ENCODE data around the gene TPP1.

- TF ChIP-seq POLR2AphosphoS5 (IDR thresholded peaks at IDR 0.05; ENCODE audit: low read depth, low read length) = no peak
- TF ChIP-seq TAF1 (IDR thresholded peaks at IDR 0.05; ENCODE audit: borderline replicate concordance, low read depth, low read length) = no peak
- no peak for TF ChIP-seq POLR2A (IDR thresholded peaks at IDR 0.05; ENCODE audit: low read depth, low read length)
Observed at GRCh38 chr11:6576471-6577373, 42.5 kb downstream of the TPP1 start.

Data from GM12892 (cell line).